Right atrium auricular region (tissue), 2 donors: ENCODE data around the gene IL9. TPM values are rescaled to one million over a fixed set of nuclear protein-coding genes. Genes with fewer than 3 reads are reported as not detected.
"Not testable (repeated sequence)": the region's sequence is repeated elsewhere in the genome, so short reads cannot be mapped to it uniquely, and the experiment has no call there.

ENCODE experiments used
- DNase-seq: peaks from one replicate; pipeline ENCODE4 v3.0.0-alpha.2; 2019; ENCODE audit warnings: low spot score
- H3K27ac ChIP-seq, 2 donors: fragments of 200-600 bp; sonication (generic); 1 replicate in 1 of 2; 2 replicates in 1 of 2; pipeline ENCODE4 v1.5.1; 2016 to 2019
- H3K27me3 ChIP-seq, 2 donors: fragments of 200-600 bp; sonication (generic); one replicate each; pipeline versions ENCODE4 v1.5.1 to v1.6.0; 2017 to 2019
- H3K36me3 ChIP-seq: fragments of 200-600 bp; sonication (generic); one replicate; pipeline ENCODE4 v1.5.1; 2016
- H3K4me1 ChIP-seq, 2 donors: fragments of 200-600 bp; sonication (generic); one replicate each; pipeline versions ENCODE4 v1.5.1 to v1.6.0; 2017 to 2019
- H3K4me3 ChIP-seq, 2 donors: fragments of 200-600 bp; sonication (generic); 1 replicate in 1 of 2; 2 replicates in 1 of 2; pipeline ENCODE4 v1.5.1; 2017 to 2019; ENCODE audit warnings: mild to moderate bottlenecking in 1 of 2, moderate library complexity in 1 of 2
- H3K9me3 ChIP-seq, 2 donors: fragments of 200-600 bp; sonication (generic); one replicate each; pipeline ENCODE4 v1.5.1; 2019
- CTCF ChIP-seq, 2 donors: fragments of 200-600 bp; sonication (generic); IDR thresholded peaks; one replicate each; pipeline ENCODE4 v1.5.1; 2019; ENCODE audit warnings: antibody characterized with exemption in 2 of 2
- total RNA-seq, 2 donors: library from RNA; depleted of rRNA; stranded (reverse); fragments of >200 nt; gene quantifications; one replicate each; pipeline ENCODE4 v1.1.0, GENCODE V29; 2016

The IL9 gene
- total RNA-seq, 2 donors from 2014 or later: not detected

- Histone ChIP-seq H3K4me1 (peaks cover 0 to 3% of the 10 kb centered on the region in 2 donors), H3K4me3 (no peak overlapping the region), H3K36me3 (no peaks in the 10 kb centered on the region), H3K27ac (no peak overlapping the region), H3K27me3 (no peaks in the 10 kb centered on the region), H3K9me3 (no peaks in the 10 kb centered on the region)
- no peak for DNase-seq
- no peak for TF ChIP-seq CTCF (IDR thresholded peaks at IDR 0.05)
These were observed 33.6 kb downstream of the IL9 start for GRCh38 chr5:135862086-135862485.

DNA sequence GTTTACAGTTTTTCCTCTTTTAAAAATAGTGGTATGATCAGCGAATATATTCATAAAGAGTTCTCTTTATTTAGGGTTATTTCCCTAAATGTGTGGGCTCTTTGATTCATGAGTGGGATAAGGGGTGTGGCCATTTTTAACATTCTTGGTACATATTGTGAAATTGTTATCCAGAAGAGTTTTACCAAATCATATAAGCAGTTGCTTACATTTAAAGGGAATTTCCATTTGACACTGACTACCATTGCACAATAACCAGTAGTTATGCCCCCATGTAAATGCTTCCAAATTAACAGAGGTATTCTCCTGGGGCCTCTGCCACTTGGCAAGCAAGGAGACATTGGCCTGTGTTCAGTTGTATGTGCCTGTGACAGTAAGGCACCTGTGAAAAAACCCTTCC, 34.0 kb downstream of the IL9 start:
- no peak overlapping the region for H3K4me3 ChIP-seq
- DNase-seq: no peak
- H3K9me3 ChIP-seq: no peaks in the 10 kb centered on the region
- no peaks in the 10 kb centered on the region for H3K36me3 ChIP-seq
- TF ChIP-seq CTCF (IDR thresholded peaks at IDR 0.05): no peak
- H3K4me1 ChIP-seq: peaks cover 0 to 3% of the 10 kb centered on the region in 2 donors
- H3K27me3 ChIP-seq: no peaks in the 10 kb centered on the region
- no peak overlapping the region for H3K27ac ChIP-seq

DNA sequence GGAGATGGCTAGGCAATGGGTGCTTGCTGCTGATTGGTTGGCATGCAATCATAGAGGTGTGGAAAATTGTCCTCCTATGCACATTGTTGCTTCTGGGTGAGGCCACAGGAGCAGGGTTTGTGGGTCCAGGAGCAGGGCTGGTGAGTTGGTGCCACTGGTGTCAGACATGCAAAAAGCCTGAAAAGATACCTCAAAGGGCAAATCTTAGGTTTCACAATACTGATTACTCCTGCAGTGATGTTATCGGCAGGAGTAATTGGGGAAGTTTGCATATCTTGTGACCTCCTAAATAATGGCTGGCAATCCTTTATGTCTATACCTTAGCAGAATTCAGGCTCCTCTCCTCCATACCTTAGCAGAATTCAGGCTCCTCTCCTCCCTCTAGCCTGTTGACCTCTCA, 36.0 kb downstream of the IL9 start:
- no peak for DNase-seq
- Histone ChIP-seq H3K36me3 (no peaks in the 10 kb centered on the region), H3K4me1 (no peaks in the 10 kb centered on the region), H3K4me3 (no peak overlapping the region), H3K9me3 (no peaks in the 10 kb centered on the region), H3K27ac (no peak overlapping the region), H3K27me3 (no peaks in the 10 kb centered on the region)
- TF ChIP-seq CTCF (IDR thresholded peaks at IDR 0.05): no peak

- H3K27me3 ChIP-seq, H3K27ac ChIP-seq, H3K36me3 ChIP-seq, H3K4me3 ChIP-seq, H3K9me3 ChIP-seq, DNase-seq, H3K4me1 ChIP-seq: not testable (repeated sequence)
These were observed 36.5 kb downstream of the IL9 start for GRCh38 chr5:135859186-135859585.

DNA sequence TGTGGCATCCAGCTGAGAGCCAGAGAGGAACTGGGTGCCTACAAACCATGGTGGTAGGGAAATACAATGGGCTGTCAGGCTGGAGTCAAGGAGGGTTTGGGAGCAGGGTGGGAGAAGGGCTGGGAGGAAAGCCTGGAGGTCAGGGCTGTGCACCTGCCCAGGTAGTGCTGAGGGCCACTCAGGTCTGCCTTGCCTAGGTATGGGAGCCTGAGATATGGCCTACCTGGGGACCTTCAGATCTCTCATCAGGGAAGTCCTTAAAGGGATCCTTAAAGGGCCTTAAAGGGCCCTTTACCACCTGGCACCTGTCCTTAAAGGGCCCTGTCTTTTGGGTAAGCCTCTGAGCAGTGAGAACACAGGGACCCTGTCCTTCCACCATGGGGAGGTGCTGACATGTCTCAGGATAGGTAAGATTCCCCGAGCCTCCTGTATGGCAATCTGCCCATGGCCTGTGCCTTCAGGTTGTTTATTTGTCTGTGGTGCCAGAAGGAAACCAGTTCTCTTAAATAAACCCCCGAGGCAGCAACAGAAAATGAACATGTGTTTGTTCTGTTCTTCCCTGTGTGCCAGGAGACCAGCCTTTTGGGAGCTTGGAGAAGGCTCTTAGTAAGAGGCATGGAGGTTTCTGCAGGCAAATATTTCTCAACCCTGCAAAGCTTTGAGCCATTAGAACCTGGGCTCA, 37.9 kb downstream of the IL9 start:
- Histone ChIP-seq H3K4me1 (no peaks in the 10 kb centered on the region), H3K27ac (no peak overlapping the region), H3K36me3 (no peaks in the 10 kb centered on the region), H3K27me3 (no peaks in the 10 kb centered on the region), H3K4me3 (no peak overlapping the region), H3K9me3 (no peaks in the 10 kb centered on the region)
- no peak for DNase-seq
- TF ChIP-seq CTCF (IDR thresholded peaks at IDR 0.05): no peak

GRCh38 chr5:135851915-135852845, 43.5 kb downstream of the IL9 start:
- H3K27ac ChIP-seq: no peak overlapping the region
- no peak overlapping the region for H3K4me3 ChIP-seq
- TF ChIP-seq CTCF (IDR thresholded peaks at IDR 0.05): no peak
- no peaks in the 10 kb centered on the region for H3K9me3 ChIP-seq
- no peaks in the 10 kb centered on the region for H3K4me1 ChIP-seq
- no peaks in the 10 kb centered on the region for H3K36me3 ChIP-seq
- no peaks in the 10 kb centered on the region for H3K27me3 ChIP-seq
- DNase-seq: no peak
